RWPE1 (cell line): ENCODE measurements around the gene SEC61G.

Experiments used
- CTCF ChIA-PET: fragments of 350-600 bp; sonication (Branson Sonifier 250); formaldehyde crosslinking; extraction: SDS; loops from one replicate; lab custom pipeline; 2021; lab: Yijun Ruan, JAX
- POLR2A ChIA-PET: fragments of 400-600 bp; formaldehyde crosslinking; extraction: SDS; loops from one replicate; lab custom pipeline; 2020; ENCODE audit warnings: antibody characterized with exemption; ENCODE audit not compliant: low non-redundant PET; lab: Yijun Ruan, JAX
- DNase-seq: peaks from one replicate; pipeline ENCODE4 v3.0.0; 2012; ENCODE audit warnings: low spot score
- H3K27ac ChIP-seq: fragments of 450-650 bp; 2 replicates; pipeline ENCODE4 v1.5.1; 2017
- TF ChIP-seq, protein P1 (sequence below): fragments of 450-650 bp; conservative IDR thresholded peaks from 2 replicates; pipeline ENCODE4 v1.5.1; 2017; ENCODE audit warnings: low read depth, mild to moderate bottlenecking

SEC61G gene

GRCh38 chr7:54796150-54796549 lies 37.1 kb upstream of the SEC61G start:
- H3K27ac ChIP-seq: no peak overlapping the region
- DNase-seq: no peak
- TF ChIP-seq, protein P1, sequence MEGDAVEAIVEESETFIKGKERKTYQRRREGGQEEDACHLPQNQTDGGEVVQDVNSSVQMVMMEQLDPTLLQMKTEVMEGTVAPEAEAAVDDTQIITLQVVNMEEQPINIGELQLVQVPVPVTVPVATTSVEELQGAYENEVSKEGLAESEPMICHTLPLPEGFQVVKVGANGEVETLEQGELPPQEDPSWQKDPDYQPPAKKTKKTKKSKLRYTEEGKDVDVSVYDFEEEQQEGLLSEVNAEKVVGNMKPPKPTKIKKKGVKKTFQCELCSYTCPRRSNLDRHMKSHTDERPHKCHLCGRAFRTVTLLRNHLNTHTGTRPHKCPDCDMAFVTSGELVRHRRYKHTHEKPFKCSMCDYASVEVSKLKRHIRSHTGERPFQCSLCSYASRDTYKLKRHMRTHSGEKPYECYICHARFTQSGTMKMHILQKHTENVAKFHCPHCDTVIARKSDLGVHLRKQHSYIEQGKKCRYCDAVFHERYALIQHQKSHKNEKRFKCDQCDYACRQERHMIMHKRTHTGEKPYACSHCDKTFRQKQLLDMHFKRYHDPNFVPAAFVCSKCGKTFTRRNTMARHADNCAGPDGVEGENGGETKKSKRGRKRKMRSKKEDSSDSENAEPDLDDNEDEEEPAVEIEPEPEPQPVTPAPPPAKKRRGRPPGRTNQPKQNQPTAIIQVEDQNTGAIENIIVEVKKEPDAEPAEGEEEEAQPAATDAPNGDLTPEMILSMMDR: no peak
- CTCF ChIA-PET: no interaction called here
- POLR2A ChIA-PET: no interaction called here

GRCh38 chr7:54792383-54792782 lies 33.4 kb upstream of the SEC61G start:
- ChIA-PET POLR2A (no interaction called here), CTCF (no interaction called here)

DNA sequence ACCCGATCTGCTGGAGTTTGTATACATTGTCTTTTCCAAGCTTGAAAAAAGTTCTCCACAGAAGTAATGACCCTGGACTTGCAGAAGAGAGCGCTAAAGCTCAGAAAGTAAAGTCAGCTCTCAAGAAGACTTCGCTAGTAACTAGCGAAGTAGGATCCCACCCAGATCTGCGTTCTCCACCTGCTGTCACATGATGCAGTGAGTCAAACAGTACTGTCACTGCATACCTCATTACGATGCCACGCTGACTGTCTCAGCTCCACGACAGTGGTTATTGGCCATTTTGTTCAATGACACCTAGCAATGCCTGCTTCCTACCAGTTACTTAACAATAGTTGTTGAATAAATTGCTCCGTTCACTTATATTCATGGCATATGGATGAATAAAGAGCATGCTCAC lies 29.7 kb upstream of the SEC61G start:
- ChIA-PET CTCF (interaction anchor here (0.5 to 1.8 kb wide), 13 partner anchors 9 to 580 kb away, joined by 3 to 14 read pairs (median 4); no protein-coding TSS in a partner anchor), POLR2A (no interaction called here)
- no peak overlapping the region for H3K27ac ChIP-seq
- TF ChIP-seq, protein P1: peak; percentile 83
- DNase-seq: peak; percentile 92

More at GRCh38 chr7:54792383-54792782, 33.4 kb upstream of the SEC61G start:
- DNase-seq: no peak
- H3K27ac ChIP-seq: no peak overlapping the region; the same call in 1 of the 2 replicates
- TF ChIP-seq, protein P1: no peak

GRCh38 chr7:54785261-54785660 lies 26.2 kb upstream of the SEC61G start:
- TF ChIP-seq, protein P1: no peak
- H3K27ac ChIP-seq: no peak overlapping the region
- POLR2A ChIA-PET: no interaction called here
- CTCF ChIA-PET: no interaction called here
- peak; percentile 77 for DNase-seq

DNA sequence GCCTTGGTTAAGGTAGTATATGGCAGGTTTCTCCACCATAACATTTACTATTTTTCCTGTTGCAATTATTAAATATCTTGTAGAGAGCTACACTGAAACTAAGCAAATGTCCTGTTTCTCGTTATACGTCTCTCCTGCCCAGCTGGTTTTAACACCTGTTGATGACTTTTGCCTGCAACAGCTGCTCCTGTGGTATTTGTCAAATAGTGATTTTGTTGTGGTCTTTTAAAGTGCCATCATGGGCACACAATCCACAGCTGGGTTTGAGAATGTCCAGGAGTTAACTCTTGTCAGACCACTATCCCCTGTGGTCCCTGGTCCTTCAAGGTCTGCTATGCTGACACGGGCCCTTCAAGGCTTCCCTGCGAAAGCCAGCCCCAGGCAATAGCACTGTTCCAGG lies 24.9 kb upstream of the SEC61G start:
- ChIA-PET POLR2A (no interaction called here), CTCF (no interaction called here)
- no peak overlapping the region for H3K27ac ChIP-seq
- no peak for DNase-seq
- TF ChIP-seq, protein P1: no peak

DNA sequence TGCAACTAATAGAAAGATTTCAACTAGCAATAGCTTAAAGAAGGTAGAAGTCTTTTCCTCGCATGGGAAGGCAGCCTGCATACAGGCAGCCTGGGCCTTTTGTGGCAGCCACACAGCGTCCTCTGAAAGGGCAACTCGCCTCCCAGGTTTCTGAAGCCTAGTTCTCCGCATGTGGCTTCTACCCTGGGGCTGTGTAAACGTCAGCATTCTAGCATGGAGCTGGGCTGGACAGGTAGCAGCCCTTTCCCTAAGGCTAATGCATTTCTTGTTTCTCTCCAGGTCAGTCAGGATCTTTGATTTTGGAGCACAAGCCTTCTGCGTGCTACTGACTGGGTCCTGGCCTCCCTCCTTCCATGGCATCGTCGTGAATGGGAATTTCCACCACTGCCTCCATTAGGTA lies 23.8 kb upstream of the SEC61G start:
- TF ChIP-seq, protein P1: no peak
- POLR2A ChIA-PET: no interaction called here
- CTCF ChIA-PET: interaction anchor here (1.1 to 1.2 kb wide), 2 partner anchors 9 to 472 kb away, joined by 3 to 4 read pairs; no protein-coding TSS in a partner anchor
- no peak overlapping the region for H3K27ac ChIP-seq
- no peak for DNase-seq

- TF ChIP-seq, protein P1: no peak
- ChIA-PET CTCF (interaction anchor here (1.1 to 1.2 kb wide), 2 partner anchors 8 to 473 kb away, joined by 3 to 4 read pairs; no protein-coding TSS in a partner anchor), POLR2A (no interaction called here)
- no peak overlapping the region for H3K27ac ChIP-seq
- DNase-seq: no peak
These were observed 23.3 kb upstream of the SEC61G start for GRCh38 chr7:54782314-54782713.
